Psoas muscle (tissue), 8 donors: ENCODE measurements around the gene PPP1R3E. TPM values are rescaled to one million over a fixed set of nuclear protein-coding genes. Genes with fewer than 3 reads are reported as not detected.

Experiments
- ATAC-seq, 4 donors: fragments of 200-7000 bp; cut with Tn5 transposase; one replicate each; pipeline ENCODE4 v1.9.1; 2020; ENCODE audit warnings: moderate library complexity in 3 of 4, mild to moderate bottlenecking in 2 of 4
- DNase-seq, 2 donors: peaks; one replicate each; pipeline ENCODE4 v3.0.0-alpha.2; 2020
- H3K27ac ChIP-seq: fragments of 200-600 bp; one replicate; pipeline ENCODE4 v1.8.0; 2022
- H3K27me3 ChIP-seq, 3 donors: fragments of 200-600 bp in 1 of 3; one replicate each; pipeline versions ENCODE4 v1.6.1 to v1.8.0; 2013 to 2022; ENCODE audit warnings: low read length in 2 of 3, mild to moderate bottlenecking in 2 of 3, moderate library complexity in 1 of 3; ENCODE audit not compliant: insufficient read depth in 3 of 3
- H3K36me3 ChIP-seq, 2 donors: fragments of 200-600 bp in 1 of 2; one replicate each; pipeline versions ENCODE4 v1.6.1 to v1.8.0; 2013 to 2022; ENCODE audit warnings: low read depth in 1 of 2, mild to moderate bottlenecking in 1 of 2, moderate library complexity in 1 of 2; ENCODE audit not compliant: insufficient read depth in 1 of 2
- H3K4me1 ChIP-seq: fragments of 200-600 bp; one replicate; pipeline ENCODE4 v1.8.0; 2022
- H3K4me3 ChIP-seq: fragments of 200-600 bp; one replicate; pipeline ENCODE4 v1.8.0; 2022; ENCODE audit warnings: mild to moderate bottlenecking
- H3K9me3 ChIP-seq: fragments of 200-600 bp; one replicate; pipeline ENCODE4 v1.8.0; 2022
- WGBS, 3 donors: extraction: QIAGEN DNeasy Blood & Tissue Kit; methylation state at CpG; one replicate each; pipeline versions ENCODE4 v1.1.6 to v1.1.7; 2013; 5-methylcytosine and 5-hydroxymethylcytosine counted together
- intact Hi-C, 2 donors: fragments of 100-400 bp; cut with DNase I; formaldehyde crosslinking; loops; one replicate each; pipeline versions ENCODE4 v1.11.0 to v1.14.2; 2022
- polyA plus RNA-seq, 3 donors: library from polyadenylated mRNA; stranded (reverse); fragments of 200-250 nt; gene quantifications; one replicate each; pipeline ENCODE4 v1.2.3, GENCODE V29; 2013
- total RNA-seq, 4 donors: library from RNA; stranded (reverse); fragmentation: NEBNext Ultra II Directional in 2 of 4; extraction: Animal tissue kit (Norgen Biotek cat#: 25700) in 2 of 4; gene quantifications; one replicate each; pipeline versions ENCODE4 v1.2.1 to v1.2.4, GENCODE V29; 2021 to 2023
- TF ChIP-seq, protein P1 (sequence below): fragments of 200-600 bp; IDR thresholded peaks from one replicate; pipeline ENCODE4 v1.8.0; 2022; ENCODE audit warnings: antibody characterized with exemption
- donor health status: healthy with polysubstance abuse.
- donor health status: DM: no; HTN: no; CAD: no; lungs with moderate emphysema.
- donor health status: Bipolar disorder and iron deficiency.
- donor health status: healthy.
- donor health status: DM: yes; HTN: yes; CAD: no.
- donor health status: DM: no; HTN: no; CAD: no.
- donor health status: DM: no; HTN: no; CAD: no.
- donor health status: DM: yes; HTN: yes; CAD: no.

PPP1R3E gene
- total and polyA plus RNA-seq, 7 donors, result 5.6 to 23.1 (median 9.9) TPM

- no peak overlapping the region for H3K4me3 ChIP-seq
- intact Hi-C loops, result no loop called here
- H3K27me3 ChIP-seq, result peaks cover 0 to 27% (median 7%) of the 10 kb centered on the region in 3 donors
- no peaks in the 10 kb centered on the region for H3K36me3 ChIP-seq
- TF ChIP-seq, protein P1, sequence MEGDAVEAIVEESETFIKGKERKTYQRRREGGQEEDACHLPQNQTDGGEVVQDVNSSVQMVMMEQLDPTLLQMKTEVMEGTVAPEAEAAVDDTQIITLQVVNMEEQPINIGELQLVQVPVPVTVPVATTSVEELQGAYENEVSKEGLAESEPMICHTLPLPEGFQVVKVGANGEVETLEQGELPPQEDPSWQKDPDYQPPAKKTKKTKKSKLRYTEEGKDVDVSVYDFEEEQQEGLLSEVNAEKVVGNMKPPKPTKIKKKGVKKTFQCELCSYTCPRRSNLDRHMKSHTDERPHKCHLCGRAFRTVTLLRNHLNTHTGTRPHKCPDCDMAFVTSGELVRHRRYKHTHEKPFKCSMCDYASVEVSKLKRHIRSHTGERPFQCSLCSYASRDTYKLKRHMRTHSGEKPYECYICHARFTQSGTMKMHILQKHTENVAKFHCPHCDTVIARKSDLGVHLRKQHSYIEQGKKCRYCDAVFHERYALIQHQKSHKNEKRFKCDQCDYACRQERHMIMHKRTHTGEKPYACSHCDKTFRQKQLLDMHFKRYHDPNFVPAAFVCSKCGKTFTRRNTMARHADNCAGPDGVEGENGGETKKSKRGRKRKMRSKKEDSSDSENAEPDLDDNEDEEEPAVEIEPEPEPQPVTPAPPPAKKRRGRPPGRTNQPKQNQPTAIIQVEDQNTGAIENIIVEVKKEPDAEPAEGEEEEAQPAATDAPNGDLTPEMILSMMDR, result no peak
- DNase-seq (no peak), ATAC-seq (no peak)
- WGBS, 3 donors, result 90 to 95% (median 95%) methylated on average over 17 to 19 of the region's 19 CpGs
- H3K27ac ChIP-seq, result no peak overlapping the region
- peaks cover 11% of the 10 kb centered on the region for H3K4me1 ChIP-seq
- no peaks in the 10 kb centered on the region for H3K9me3 ChIP-seq
Observed at GRCh38 chr14:23347406-23348296, 45.0 kb upstream of the PPP1R3E start.

DNA sequence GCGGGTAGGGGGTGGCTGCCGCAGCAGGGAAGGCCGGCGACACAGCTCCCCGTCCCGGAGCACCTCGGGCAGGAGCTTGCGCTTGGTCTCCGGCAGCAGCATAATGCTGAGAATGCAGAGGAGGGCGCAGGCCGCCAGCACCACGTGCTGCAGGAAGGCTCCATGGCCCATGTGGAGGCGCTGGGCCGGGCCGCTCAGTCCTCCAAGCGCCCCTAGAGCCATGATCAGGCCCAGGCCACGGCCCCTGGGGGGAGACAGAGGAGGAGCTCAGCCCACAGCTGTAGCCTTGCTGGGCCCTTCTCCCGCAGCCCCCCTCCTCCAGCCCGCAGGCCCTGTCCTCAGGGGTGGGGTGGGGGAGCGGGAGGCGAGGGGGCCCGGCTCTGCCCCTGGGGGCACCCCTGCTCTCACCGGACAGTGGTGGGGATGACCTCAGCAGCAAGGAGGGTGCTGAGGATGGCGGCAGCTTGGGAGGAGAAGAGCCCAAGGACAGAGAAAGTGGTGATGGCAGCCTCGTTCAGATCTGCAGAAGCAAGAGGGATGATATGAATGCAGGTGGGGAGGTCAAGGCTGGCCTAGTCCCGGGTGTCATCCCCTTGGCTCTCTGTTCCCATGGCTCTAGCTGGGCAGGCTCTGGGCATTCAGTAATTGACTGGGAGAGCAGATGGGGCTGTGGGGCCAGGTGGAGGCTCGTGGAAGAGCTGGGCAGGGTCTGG lies 44.2 kb upstream of the PPP1R3E start:
- no peak overlapping the region for H3K4me3 ChIP-seq
- no peak for ATAC-seq
- peaks cover 0 to 19% (median under 1%) of the 10 kb centered on the region in 3 donors for H3K27me3 ChIP-seq
- no peak for DNase-seq
- TF ChIP-seq, protein P1, result no peak
- WGBS, 3 donors, result 80 to 81% (median 81%) methylated on average over 24 to 27 of the region's 27 CpGs
- H3K27ac ChIP-seq, result no peak overlapping the region
- H3K36me3 ChIP-seq, result no peaks in the 10 kb centered on the region
- intact Hi-C loops, result no loop called here
- H3K9me3 ChIP-seq, result no peaks in the 10 kb centered on the region
- H3K4me1 ChIP-seq, result peaks cover 3% of the 10 kb centered on the region

GRCh38 chr14:23345987-23346692 lies 43.5 kb upstream of the PPP1R3E start:
- Histone ChIP-seq H3K27me3 (peaks cover 0 to 12% (median 0%) of the 10 kb centered on the region in 3 donors), H3K9me3 (no peaks in the 10 kb centered on the region), H3K27ac (no peak overlapping the region), H3K4me1 (no peaks in the 10 kb centered on the region), H3K4me3 (no peak overlapping the region), H3K36me3 (no peaks in the 10 kb centered on the region)
- WGBS, 3 donors, result 73 to 86% (median 83%) methylated on average over 13 of the region's 13 CpGs
- intact Hi-C loops, result no loop called here
- DNase-seq, result no peak
- no peak for ATAC-seq
- TF ChIP-seq, protein P1, result no peak

GRCh38 chr14:23344481-23344880 lies 41.8 kb upstream of the PPP1R3E start:
- H3K36me3 ChIP-seq, result no peaks in the 10 kb centered on the region
- no peaks in the 10 kb centered on the region for H3K27me3 ChIP-seq
- H3K27ac ChIP-seq, result no peak overlapping the region
- TF ChIP-seq, protein P1, result no peak
- DNase-seq, result no peak
- H3K9me3 ChIP-seq, result no peaks in the 10 kb centered on the region
- ATAC-seq, result no peak
- WGBS, 3 donors, result 55 to 66% (median 60%) methylated on average over 3 of the region's 3 CpGs
- intact Hi-C loops, result no loop called here
- H3K4me3 ChIP-seq, result no peak overlapping the region
- H3K4me1 ChIP-seq, result no peaks in the 10 kb centered on the region
